Kidney capillary endothelial cell (primary cell): ENCODE data around the gene TNIP2.
A peak's percentile ranks its signal among the peaks of the same experiment; 100 is the strongest.

Experiments
- DNase-seq: peaks from one replicate; pipeline ENCODE4 v3.0.0-alpha.2; 2018; ENCODE audit warnings: low spot score

Gene TNIP2

DNA sequence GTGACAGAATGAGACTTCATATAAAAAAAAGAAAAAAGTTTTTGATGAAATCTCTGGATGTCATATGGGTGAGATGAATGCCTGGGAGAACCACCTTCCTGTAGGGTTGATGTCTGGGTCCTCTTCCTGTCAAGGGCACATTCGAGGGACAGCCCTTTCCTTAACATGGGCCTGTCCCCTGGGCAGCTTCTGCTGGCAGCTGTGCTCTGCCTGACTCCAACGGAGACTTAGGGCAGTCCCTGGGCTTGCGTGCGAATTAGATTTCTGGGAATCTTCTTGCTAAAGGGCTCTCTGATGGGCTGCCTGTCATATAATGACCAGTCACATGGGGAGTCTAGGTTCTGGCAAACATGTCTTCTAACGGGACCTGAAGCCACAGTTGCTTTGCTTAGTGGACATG, 40.7 kb downstream of the TNIP2 start:
- no peak for DNase-seq

DNA sequence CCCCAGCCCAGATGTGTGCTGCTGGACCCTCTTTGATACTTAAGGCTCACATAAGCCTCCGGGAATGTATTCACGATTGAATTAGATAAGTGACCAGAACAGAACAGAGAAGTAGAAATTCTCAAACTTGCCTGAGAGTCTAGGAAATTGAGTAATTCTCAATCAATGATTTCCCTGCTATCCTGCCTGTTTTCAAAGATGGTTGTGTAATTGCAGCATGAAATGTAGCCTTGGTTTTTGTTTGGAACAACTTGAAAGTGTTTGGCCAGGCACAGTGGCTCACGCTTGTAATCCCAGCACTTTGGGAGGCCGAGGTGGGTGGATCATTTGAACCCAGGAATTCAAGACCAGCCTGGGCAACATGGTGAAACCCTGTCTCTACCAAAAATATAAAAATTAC, 41.2 kb downstream of the TNIP2 start:
- no peak for DNase-seq

DNA sequence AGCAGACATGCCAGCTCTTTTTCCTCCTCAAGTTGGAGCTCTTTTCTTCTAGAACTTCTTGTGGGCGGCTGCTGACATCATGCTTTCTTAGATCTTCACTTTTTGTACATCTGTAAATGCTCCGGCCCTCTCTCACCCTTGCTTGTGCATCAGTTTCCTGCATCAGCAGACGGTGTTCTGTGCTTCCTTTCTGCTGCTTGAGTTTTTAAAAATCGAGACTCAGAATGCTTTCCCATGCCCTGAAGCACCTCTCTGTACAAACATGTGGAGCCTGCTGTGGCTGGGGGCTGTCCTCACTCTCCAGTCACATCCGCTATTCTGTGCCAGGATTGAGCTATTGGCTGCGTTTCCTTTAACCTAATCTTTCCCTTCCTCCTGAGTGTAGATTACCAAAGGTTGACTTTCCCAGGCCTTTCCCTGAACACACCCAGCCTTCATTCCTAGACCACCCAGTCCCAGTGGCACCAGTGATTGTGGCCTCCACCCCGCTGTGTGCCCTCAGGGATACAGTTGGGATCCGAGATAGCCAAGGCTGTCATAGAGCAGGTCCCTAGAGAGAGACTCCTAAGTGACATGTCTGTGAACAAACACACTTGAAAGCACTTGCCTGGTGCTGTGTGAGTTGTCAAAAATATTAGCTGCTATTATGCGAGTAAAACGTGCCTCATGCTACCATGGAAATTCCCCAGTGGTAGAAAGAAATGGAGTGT, 41.9 kb downstream of the TNIP2 start:
- peak; percentile 74 for DNase-seq

DNA sequence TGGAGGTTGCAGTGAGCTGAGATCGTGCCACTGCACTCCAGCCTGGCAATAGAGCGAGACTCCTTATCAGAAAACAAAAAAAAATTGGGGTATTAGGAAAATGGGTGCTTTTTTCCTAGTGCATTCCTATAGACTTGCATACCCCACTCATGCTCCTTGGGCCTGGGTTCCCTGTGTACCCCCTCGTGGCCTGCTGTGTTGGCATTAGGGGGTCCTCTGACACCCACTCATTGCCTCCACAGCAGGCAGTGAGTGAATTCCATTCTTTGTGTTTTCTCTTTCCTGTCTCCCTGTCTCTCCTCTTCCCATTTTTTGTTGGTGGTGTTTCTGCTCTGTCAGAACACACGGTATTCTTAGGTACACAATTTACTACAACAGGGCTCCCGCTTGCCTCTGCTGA, 42.8 kb downstream of the TNIP2 start:
- DNase-seq: no peak

DNA sequence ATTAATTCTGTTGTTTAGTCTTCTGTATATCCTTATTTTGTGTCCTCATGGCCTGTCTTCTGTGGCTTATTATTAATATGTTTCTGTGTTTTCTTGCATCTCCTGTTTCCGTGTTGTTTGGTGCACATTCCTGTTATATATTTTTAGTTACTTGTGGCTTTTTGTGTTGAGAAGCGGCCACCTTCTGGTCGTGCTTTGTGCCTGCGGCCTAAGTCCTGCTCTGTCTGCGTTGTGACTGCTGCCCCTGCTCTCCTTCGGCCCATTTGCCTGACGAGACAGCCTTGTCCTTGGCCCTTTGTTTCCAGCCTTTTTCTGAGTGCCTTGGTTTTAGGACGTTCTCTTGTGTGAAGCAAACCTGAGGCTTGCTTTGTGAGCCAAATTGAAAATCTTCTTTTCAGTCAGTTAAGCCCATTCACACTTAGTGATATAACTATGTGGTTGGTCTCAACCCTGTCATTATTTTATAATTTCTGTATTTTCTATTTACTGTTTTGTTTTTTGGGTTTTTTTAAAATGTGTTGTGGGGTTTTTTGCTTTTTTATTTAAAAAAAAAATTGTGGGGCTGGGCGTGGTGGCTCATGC, 43.8 kb downstream of the TNIP2 start:
- no peak for DNase-seq

DNA sequence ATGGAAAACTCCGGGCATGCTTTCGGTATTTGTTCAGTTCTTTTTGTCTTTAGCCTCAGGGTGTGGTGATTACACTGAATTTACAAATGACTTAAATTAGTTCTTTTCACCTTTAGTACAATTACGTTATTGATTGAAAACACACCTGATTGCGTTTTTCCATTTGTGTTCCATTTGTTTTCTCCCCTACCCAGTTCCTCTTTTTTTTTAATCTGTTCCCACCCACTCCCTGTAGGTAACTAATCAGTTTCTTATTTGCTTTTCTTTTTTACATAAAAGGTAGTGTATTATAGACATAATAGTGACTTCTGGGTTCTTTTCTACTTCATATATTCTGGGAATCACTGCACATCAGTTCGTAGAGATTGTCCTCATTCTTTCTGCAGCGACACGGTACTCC, 53.4 kb downstream of the TNIP2 start:
- no peak for DNase-seq

DNA sequence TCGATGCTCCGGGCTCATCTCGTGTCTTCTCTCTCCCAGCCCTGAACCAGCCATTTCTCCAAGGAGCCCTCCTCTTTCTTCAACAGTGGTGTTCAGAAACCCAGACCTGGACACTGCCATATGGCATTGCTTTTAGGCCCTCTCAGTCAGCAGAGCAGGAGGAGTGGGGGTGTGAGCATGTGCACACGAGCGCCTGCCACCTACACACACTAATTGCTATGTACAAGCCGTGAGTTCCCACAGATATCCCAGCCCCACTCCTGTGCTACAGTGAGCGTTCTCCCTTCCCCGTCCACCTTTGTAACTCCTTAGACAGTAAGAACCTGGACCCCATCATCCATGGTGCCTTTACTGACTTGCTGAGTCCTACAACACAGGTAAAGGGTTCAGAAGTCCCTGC, 53.8 kb downstream of the TNIP2 start:
- DNase-seq: no peak

DNA sequence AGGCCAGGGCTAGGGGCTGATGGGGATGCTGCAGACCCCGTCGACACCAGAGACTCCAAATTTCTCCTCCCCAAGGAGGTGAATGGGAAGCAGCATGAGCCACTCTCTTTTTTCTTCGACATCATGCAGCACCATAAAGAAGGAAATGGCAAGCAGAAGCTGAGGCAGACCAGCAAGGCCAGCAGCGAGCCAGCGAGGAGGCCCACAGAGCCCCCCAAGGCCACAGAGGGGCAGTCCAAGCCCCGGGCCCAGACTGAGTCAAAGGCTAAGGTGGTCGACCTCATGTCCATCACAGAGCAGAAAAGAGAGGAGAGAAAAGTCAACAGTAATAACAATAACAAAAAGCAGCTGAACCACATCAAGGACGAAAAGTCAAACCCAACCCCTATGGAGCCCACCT, 56.1 kb downstream of the TNIP2 start:
- no peak for DNase-seq

DNA sequence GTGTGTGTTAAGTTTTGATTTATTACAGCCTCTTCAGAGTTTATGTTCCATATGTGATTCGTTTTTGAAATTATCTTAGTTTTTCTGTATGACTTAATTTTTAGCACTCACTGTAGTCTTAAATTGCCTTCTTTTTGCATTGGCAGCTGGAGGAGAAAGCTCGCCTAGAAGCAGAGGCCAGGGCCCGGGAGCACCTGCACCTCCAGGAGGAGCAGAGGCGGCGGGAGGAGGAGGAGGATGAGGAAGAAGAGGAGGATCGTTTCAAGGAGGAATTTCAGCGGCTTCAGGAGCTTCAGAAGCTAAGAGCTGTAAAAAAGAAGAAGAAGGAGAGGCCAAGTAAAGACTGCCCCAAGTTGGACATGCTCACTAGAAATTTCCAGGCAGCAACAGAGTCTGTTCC, 56.6 kb downstream of the TNIP2 start:
- DNase-seq: no peak

DNA sequence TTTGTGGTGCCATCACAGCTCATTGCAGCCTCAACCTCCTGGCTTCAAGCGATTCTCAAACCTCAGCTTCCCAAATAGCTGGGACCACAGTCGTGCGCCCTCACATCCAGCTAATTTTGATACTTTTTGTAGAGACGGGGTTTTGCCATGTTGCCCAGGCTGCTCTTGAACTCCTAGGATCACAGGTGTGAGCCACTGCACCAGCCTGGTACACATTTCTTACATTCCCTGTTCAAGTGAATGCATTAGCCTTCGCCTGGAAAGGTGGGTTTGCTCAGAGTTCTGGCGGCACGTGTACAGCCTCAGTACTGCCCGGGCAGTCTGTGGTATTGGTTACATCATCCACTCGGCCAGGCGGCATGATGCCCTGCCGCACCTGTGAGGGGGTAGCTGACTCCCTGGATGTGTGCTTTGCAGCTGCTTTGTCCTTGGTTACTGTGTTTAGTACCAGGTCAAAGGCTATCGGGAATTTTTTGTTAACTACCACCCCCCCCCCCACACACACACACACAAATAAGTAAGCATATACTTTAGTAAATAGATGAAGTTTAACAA, 57.1 kb downstream of the TNIP2 start:
- DNase-seq: no peak

DNA sequence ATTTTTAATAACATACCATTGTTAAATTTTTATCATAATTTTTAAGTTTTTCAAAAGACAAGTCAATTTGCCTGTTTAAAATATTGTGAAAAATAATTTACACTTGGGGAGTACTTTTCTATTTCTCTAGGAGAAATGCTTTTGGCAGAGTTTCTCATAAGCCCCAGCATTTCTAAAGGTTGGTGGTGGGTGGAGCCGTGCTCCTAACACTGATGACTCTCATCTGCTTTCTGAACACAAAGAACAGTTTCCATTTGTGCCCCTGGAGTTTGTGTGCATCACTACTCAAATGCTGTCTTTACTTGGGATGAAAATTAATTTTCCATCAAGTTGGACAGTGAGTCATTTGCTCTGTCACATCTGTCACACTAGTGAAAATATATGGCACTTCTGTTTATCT, 57.6 kb downstream of the TNIP2 start:
- no peak for DNase-seq

DNA sequence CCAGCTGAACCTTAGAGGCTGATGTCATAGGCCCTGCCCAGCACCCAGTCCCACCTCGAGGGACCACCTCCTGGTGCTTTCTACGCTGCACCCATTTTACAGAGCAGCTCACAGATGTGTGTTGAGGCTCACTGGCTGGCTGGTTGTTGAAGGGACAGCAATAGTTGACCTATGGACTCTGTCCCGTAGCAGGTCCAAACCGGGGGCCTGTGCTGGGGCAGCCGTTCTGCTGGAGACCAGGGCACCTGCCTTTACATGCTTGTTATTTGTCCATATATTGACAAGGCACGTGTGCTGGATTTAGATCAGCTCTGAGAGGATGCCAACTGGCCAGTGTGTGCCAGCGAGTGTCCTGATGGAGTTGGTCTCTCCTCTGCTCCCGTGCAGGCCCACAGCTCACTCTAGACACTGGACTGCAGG, 58.1 kb downstream of the TNIP2 start:
- no peak for DNase-seq

DNA sequence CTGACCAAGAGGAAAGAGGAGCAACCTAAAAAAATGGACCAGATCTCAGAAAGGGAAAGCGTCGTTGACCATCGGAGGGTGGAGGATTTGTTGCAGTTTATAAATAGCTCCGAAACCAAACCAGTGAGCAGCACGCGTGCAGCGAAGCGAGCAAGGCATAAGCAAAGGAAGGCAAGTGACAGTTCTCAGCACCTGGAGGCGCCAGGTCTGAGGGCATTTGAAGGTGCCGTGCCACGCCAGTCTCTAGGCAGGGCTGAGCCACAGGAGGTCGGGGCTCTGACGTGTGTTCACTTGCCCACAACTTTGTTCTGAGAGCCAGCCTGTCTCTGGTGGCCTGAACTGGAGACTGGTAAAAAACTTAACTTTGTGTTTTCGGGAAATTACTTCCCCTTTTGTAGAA, 59.7 kb downstream of the TNIP2 start:
- no peak for DNase-seq

DNA sequence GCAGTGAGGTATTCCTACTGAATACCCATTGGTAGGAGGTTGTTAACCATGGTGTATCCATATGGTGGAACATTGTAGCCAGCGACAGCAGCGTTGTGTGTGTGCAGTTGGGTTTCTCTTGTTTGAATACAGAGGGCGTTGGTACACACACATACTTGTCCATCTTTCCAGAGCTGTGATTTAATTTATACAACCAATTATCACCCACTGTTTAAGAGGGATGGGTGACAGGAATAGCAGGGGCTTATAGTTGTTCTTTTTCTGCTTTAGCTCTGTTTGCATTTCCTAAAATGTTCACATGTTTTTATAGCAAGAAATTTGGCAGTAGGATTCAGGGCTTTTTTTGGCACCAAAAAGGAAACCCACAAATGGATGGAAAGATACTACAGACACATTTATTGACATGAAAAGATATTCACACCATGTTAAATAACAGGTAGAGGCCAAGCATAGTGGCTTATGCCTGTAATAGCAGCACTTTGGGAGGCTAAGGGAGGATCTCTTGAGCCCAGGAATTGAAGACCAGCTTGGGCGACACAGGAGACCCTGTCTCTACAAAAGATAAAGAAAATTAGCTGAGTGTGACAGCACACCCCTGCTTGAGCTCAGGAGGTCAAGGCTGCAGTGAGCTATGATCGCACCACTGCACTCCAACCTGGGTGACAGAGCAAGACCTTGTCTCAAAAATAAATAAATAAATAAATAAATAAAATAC, 60.6 kb downstream of the TNIP2 start:
- DNase-seq: no peak

DNA sequence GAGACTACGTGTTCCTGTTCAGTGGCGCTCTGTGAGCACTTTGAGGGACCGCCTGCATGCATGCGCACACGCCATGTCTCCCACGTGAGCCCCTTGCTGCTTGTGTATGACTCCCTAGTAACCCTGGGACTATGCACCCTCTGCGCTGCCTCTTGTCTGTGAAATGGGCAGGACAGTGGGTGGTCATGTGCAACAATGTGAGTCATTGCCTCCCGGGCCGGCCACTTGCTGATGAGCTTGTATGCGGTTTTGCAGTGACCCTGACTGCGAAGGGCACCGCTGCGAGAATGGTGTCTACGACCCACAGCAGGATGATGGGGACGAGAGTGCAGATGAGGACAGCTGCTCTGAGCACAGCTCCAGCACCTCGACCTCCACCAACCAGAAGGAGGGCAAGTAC, 61.4 kb downstream of the TNIP2 start:
- no peak for DNase-seq

DNA sequence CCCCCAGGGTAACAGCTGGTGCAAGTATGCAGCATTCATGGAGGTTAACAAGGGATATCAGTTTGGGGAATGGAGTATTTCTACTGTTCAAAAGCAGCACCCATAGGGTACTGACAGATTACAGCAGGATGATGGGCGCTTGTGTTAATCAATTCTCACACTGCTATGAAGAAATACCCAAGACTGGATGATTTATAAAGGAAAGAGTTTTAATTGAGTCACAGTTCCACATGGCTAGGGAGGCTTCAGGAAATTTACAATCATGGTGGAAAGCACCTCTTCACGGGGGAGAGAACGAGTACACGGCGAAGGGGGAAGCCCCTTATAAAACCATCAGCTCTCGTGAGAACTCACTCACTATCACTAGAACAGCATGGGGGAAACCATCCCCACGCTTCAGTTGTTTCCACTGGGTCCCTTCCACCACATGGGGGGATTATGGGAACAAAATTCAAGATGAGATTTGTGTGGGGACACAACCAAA, 64.1 kb downstream of the TNIP2 start:
- no peak for DNase-seq
